AG09319 (cell line): Measurements from ENCODE around the gene MSANTD1.

Experiments used
- DNase-seq: peaks from one replicate; pipeline ENCODE4 v3.0.0-alpha.2; 2010; ENCODE audit warnings: low read depth; ENCODE audit errors: extremely low read depth
- TF ChIP-seq, protein P1 (sequence below): IDR thresholded peaks from 2 replicates; pipeline ENCODE4 v1.5.1; 2011; ENCODE audit warnings: low read depth, mild to moderate bottlenecking, inconsistent platforms, low read length, moderate library complexity

The MSANTD1 gene

DNA sequence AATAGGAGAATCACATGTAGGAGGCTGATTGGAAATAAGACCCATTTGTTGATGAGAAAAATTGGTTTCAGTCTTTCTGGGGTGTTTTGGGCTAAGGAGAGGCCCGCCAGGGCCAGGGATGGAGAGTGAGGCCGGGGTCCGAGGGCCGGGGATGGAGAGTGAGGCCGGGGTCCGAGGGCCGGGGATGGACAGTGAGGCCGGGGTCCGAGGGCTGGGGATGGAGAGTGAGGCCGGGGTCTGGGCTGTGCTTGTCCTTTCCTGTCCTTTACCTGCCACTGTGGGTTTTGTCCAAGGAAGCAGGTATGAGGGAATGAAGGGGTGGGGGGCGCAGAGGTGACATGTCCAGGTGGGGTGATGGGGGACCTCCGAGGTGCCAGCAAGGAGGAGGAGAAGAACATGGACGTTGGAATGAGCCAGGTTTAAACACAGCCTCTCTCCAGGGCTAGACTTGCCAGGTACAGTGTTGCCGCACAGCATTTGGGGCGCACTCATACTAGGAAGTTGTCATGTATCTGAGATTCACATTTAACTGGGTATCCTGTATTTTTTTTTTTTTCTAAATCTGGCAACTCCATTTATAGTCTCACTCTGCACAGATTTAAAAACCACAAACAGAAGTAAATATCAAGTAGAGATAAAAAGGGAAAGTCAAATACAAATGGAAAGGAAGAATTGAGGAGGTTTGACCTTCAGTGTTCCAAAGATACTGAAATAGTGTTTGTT, 52.7 kb downstream of the MSANTD1 start:
- DNase-seq = no peak
- TF ChIP-seq, protein P1, sequence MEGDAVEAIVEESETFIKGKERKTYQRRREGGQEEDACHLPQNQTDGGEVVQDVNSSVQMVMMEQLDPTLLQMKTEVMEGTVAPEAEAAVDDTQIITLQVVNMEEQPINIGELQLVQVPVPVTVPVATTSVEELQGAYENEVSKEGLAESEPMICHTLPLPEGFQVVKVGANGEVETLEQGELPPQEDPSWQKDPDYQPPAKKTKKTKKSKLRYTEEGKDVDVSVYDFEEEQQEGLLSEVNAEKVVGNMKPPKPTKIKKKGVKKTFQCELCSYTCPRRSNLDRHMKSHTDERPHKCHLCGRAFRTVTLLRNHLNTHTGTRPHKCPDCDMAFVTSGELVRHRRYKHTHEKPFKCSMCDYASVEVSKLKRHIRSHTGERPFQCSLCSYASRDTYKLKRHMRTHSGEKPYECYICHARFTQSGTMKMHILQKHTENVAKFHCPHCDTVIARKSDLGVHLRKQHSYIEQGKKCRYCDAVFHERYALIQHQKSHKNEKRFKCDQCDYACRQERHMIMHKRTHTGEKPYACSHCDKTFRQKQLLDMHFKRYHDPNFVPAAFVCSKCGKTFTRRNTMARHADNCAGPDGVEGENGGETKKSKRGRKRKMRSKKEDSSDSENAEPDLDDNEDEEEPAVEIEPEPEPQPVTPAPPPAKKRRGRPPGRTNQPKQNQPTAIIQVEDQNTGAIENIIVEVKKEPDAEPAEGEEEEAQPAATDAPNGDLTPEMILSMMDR = no peak

DNA sequence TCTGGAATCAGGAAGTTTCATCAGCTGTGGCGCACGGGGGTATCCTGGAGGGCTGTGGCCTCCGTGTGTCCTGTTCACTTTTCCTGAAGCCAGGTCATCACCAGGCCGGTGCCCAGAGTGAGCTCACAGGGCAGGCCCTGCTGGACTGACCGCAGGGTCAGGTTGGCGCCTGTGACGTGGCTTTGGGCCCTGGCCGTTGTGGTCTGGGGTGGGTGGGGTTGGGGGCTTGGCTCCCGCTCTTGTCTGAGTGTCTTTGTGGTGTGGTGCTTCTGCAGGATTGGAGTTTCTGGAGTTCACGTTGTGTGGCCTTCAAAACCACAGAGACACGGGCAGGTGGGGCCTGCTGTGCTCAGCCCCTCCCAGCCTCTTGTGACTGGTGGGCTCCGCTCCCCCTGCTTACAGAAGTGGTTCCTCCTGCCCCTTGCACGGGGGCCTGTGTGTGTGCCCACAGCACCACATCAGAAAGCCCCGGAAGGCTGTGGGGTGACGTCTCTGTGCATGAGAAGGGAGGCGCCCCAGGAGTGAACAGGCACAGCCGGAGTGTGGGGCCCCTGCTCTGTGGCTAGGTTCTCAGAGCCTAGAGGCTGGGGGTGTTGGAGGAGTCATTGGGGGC, 53.3 kb downstream of the MSANTD1 start:
- TF ChIP-seq, protein P1 = no peak
- DNase-seq = no peak

DNA sequence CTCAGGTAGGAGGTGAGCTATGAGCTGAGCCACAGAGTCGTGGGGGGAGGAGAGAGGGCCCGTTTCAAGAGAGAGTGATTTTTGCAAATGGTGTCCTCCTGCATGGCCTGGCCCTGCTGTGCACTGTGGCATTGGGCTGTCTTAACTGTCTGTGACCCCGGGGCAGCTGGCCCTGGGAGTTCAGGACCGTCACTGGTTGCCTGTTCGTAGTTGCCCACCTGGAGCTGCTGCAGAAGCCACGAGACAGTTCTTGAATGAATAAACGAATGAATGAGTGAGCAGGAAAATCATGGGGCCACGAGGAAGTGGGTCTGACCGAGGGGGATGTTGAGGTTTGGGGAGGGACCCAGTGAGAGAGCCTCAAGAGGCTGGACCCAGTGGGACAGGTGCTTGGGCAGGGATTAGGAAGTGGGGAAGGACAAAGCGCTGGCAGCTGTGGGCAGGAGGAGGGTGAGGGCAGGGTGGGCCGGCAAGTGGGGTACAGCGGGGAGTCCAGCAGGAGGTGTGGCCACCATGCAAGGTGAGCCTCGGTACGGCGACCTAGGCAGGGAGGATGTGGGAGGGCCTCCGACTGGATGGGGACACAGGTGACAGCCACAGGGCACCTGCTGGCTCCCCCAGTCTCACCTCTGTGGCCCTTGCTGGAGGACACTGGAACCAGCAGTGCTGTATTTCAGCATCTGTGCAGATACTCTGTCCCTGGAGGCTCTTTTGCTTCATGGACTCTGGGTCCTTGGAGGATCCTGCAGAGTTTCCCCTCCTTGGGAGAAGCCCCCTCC, 54.0 kb downstream of the MSANTD1 start:
- no peak for DNase-seq

DNA sequence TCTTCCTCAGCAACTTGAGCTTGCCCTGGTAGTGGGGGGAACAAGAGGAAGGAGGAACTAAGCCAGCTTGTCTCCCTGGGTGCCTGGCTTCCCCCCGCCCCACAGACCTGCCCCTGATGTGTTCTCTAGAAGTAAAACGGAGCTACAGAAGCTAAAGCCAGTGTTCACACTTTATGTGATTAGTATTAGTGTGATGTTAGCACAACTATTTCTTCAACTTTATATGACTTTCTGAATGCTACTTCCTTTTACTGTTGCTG, 54.5 kb downstream of the MSANTD1 start:
- TF ChIP-seq, protein P1 = no peak
- DNase-seq = no peak

More for the DNA sequence above, 54.0 kb downstream of the MSANTD1 start:
- TF ChIP-seq, protein P1 = no peak

DNA sequence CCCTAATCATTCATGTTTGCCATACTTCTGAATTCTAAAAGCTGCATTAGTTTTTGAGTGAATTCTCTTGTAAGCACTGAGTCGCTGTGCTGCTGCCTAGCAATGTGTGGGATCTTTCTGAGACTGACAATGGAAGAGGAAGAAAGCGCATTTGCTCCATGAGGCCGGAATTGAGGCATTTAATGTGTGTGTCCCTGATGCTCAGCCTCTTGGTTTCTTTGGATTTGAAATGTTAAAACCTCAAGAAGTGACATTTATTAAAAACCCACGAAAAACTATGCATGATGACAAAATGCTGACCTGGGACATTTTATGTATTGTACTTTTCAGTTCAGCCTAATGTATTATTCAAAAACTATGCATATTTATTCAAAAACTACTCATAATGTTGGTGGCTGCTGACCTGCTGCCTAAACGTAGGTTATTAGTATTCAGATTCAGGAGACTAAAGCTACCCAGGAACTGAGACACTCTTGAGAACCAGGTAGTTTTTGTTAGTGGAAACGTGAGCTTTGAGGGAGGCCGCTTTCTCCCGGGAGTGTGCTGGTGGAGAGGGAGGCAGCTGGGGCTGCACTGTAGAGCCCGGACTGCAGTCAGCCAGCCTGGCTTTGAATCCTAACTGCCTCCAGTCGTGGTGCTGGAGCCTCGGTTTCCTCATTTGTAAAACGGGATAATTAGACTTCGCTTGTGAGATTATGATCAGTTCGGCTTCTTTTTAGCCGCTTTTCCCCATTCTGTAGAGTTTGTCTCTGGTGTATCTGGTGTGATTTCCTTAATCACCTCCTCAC, 55.2 kb downstream of the MSANTD1 start:
- DNase-seq = no peak
- TF ChIP-seq, protein P1 = no peak

DNA sequence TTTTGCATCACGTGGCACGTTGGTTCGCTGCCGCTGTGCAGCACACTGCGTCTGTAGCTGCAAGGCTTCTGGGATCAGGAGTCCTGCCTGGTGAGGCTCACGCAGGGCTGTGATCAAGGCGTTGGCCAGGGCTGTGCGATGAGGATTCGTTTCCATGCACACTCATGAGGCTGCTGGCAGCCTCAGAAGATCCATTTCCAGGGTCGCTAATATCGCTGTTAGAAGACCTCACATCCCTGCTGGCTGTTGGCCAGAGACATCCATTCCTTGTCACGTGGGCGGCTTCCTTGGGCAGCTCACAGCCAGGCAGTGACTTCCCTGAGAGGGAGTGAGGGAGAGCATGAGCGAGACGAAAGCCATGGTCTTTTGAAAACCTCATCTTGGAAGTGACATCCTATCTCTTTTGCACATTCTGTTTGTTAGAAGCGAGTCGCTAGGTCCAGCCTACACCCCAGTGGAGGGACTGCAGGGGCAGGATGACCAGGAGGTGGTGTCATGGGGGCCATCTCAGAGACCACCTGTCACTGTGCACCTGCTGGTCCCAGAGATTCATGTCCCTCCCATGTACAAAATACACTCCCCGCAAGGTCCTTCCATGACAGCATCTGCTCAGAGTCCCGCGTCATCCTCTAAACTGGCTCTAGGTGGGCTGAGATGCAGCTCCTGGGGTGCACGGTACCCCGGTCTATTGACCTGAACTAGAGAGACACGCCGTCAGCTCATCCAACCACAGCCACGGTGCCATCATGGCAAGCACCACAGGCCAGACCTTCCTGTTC, 56.1 kb downstream of the MSANTD1 start:
- no peak for DNase-seq
- TF ChIP-seq, protein P1 = no peak
